Mesothelial cell of epicardium (in vitro differentiated cells): ENCODE data around the gene FAM3D. TPM values are rescaled to one million over a fixed set of nuclear protein-coding genes. Genes with fewer than 3 reads are reported as not detected.
"Not testable (repeated sequence)": the region's sequence is repeated elsewhere in the genome, so short reads cannot be mapped to it uniquely, and the experiment has no call there.

Experiments used
- DNase-seq, 2 experiments: peaks; one replicate each; pipeline ENCODE4 v3.0.0; 2021; ENCODE audit warnings: low spot score in 2 of 2; ENCODE audit not compliant: unreplicated experiment in 2 of 2
- H3K27ac Mint-ChIP-seq: 2 replicates; pipeline ENCODE4 v1.8.0; 2021; ENCODE audit warnings: mixed read lengths
- H3K27me3 Mint-ChIP-seq: 2 replicates; pipeline ENCODE4 v1.8.0; 2021; ENCODE audit warnings: low read depth, mixed read lengths
- H3K36me3 Mint-ChIP-seq: 2 replicates; pipeline ENCODE4 v1.8.0; 2021; ENCODE audit warnings: mixed read lengths
- H3K4me1 Mint-ChIP-seq: 2 replicates; pipeline ENCODE4 v1.8.0; 2021; ENCODE audit warnings: mixed read lengths
- H3K4me3 Mint-ChIP-seq: 2 replicates; pipeline ENCODE4 v1.8.0; 2021; ENCODE audit warnings: mild to moderate bottlenecking, moderate library complexity, mixed read lengths
- H3K9me3 Mint-ChIP-seq: 2 replicates; pipeline ENCODE4 v1.8.0; 2021; ENCODE audit warnings: mixed read lengths
- CTCF ChIP-seq: fragments of 200-600 bp; sonication (generic); IDR thresholded peaks from one replicate; pipeline ENCODE4 v1.5.0; 2021; ENCODE audit warnings: antibody characterized with exemption; ENCODE audit not compliant: unreplicated experiment
- total RNA-seq: library from RNA; stranded (reverse); gene quantifications from 3 replicates; pipeline ENCODE4 v1.2.1, GENCODE V29; 2021

FAM3D gene
- total RNA-seq, 1 donor from 2014 or later, result 0.16 TPM

GRCh38 chr3:58696093-58696492, 29.5 kb upstream of the FAM3D start:
- Mint-ChIP-seq H3K9me3 (peaks cover 46% of the 10 kb centered on the region), H3K36me3 (peaks cover 2% of the 10 kb centered on the region), H3K4me3 (no peak overlapping the region), H3K27me3 (peaks cover 6% of the 10 kb centered on the region), H3K27ac (no peak overlapping the region), H3K4me1 (no peaks in the 10 kb centered on the region)
- no peak for DNase-seq
- TF ChIP-seq CTCF, result no peak

DNA sequence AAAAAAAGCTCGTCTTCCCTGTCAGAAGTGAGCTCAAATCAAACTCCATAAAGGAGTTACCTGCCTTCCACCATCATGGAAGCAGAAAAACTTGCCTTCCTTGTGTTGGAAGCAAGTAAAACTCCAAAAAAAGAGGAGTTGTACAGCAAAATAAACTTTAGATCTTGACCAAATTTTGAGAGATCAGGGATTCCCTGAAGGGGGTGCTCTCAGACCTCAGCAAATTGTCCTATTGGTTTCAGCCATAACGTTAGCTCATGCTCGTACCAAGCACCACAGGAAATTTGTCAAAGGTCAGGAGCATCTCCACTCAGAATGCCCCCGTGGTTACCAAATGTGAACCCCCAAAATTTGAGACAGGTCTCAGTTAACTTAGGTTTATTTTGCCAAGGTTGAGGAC, 28.7 kb upstream of the FAM3D start:
- not testable (repeated sequence) for H3K4me1 Mint-ChIP-seq, H3K27ac Mint-ChIP-seq, H3K27me3 Mint-ChIP-seq, H3K4me3 Mint-ChIP-seq, DNase-seq, H3K36me3 Mint-ChIP-seq
- H3K9me3 Mint-ChIP-seq, result peaks cover 47% of the 10 kb centered on the region

- Mint-ChIP-seq H3K27me3 (no peaks in the 10 kb centered on the region), H3K4me1 (no peaks in the 10 kb centered on the region), H3K27ac (no peak overlapping the region), H3K9me3 (peaks cover 49% of the 10 kb centered on the region), H3K4me3 (no peak overlapping the region), H3K36me3 (peaks cover 2% of the 10 kb centered on the region)
- no peak for DNase-seq
- TF ChIP-seq CTCF, result no peak
Observed at GRCh38 chr3:58693940-58694850, 27.6 kb upstream of the FAM3D start.

GRCh38 chr3:58692484-58692883, 25.9 kb upstream of the FAM3D start:
- Mint-ChIP-seq H3K4me1 (no peaks in the 10 kb centered on the region), H3K27ac (no peak overlapping the region), H3K27me3 (no peaks in the 10 kb centered on the region), H3K4me3 (no peak overlapping the region), H3K36me3 (peaks cover 2% of the 10 kb centered on the region), H3K9me3 (peaks cover 61% of the 10 kb centered on the region)
- DNase-seq, result no peak
- TF ChIP-seq CTCF, result no peak

- no peak for DNase-seq
Observed at GRCh38 chr3:58691997-58692396, 25.4 kb upstream of the FAM3D start.

More at GRCh38 chr3:58691997-58692396, 25.4 kb upstream of the FAM3D start:
- H3K4me1 Mint-ChIP-seq, result no peaks in the 10 kb centered on the region
- no peak overlapping the region for H3K4me3 Mint-ChIP-seq
- H3K36me3 Mint-ChIP-seq, result peaks cover 2% of the 10 kb centered on the region
- no peak overlapping the region for H3K27ac Mint-ChIP-seq
- no peaks in the 10 kb centered on the region for H3K27me3 Mint-ChIP-seq
- H3K9me3 Mint-ChIP-seq, result peaks cover 57% of the 10 kb centered on the region
- TF ChIP-seq CTCF, result no peak
